Liver (tissue), 9 donors: ENCODE measurements around the gene OTOR. TPM values are rescaled to one million over a fixed set of nuclear protein-coding genes. Genes with fewer than 3 reads are reported as not detected.

Experiments
- DNase-seq: peaks from one replicate; pipeline ENCODE4 v3.0.0-alpha.2; 2017; ENCODE audit warnings: low spot score
- H3K27ac ChIP-seq, 2 donors: one replicate each; pipeline ENCODE4 v1.7.0; 2013; ENCODE audit warnings: inconsistent platforms in 2 of 2, low read length in 2 of 2, control low read depth in 1 of 2, low read depth in 1 of 2, mild to moderate bottlenecking in 1 of 2
- H3K27me3 ChIP-seq, 4 donors: one replicate each; pipeline versions ENCODE4 v1.6.1 to v1.7.0; 2013; ENCODE audit warnings: low read length in 3 of 4, inconsistent platforms in 1 of 4, mild to moderate bottlenecking in 1 of 4, moderate library complexity in 1 of 4; ENCODE audit not compliant: control insufficient read depth in 4 of 4, insufficient read depth in 4 of 4
- H3K36me3 ChIP-seq, 4 donors: one replicate each; pipeline versions ENCODE4 v1.6.1 to v1.7.0; 2013; ENCODE audit warnings: low read length in 3 of 4, mild to moderate bottlenecking in 3 of 4, low read depth in 1 of 4, moderate library complexity in 1 of 4; ENCODE audit not compliant: control insufficient read depth in 4 of 4, insufficient read depth in 3 of 4
- H3K4me1 ChIP-seq, 4 donors: one replicate each; pipeline versions ENCODE4 v1.6.1 to v1.7.0; 2013; ENCODE audit warnings: low read length in 3 of 4, mild to moderate bottlenecking in 3 of 4, moderate library complexity in 1 of 4; ENCODE audit not compliant: control insufficient read depth in 4 of 4, insufficient read depth in 4 of 4
- H3K4me3 ChIP-seq, 3 donors: one replicate each; pipeline versions ENCODE4 v1.6.1 to v1.7.0; 2013; ENCODE audit warnings: low read length in 3 of 3, control low read depth in 1 of 3, low read depth in 1 of 3, mild to moderate bottlenecking in 1 of 3
- H3K9ac ChIP-seq, 2 donors: one replicate each; pipeline ENCODE4 v1.7.0; 2013; ENCODE audit warnings: low read length in 2 of 2, mild to moderate bottlenecking in 2 of 2, moderate library complexity in 2 of 2, control low read depth in 1 of 2, low read depth in 1 of 2
- H3K9me3 ChIP-seq, 4 donors: one replicate each; pipeline versions ENCODE4 v1.6.1 to v1.7.0; 2013; ENCODE audit warnings: low read length in 3 of 4; ENCODE audit not compliant: control insufficient read depth in 4 of 4
- CTCF ChIP-seq: fragments of 150-350 bp; IDR thresholded peaks from 2 replicates; pipeline ENCODE4 v1.5.1; 2017; ENCODE audit warnings: improper control_type of control experiment, low read depth, low read length; ENCODE audit not compliant: missing input control
- EGR1 ChIP-seq, 2 donors: IDR thresholded peaks; 2 replicates each; pipeline ENCODE4 v1.6.1; 2016 to 2018; ENCODE audit warnings: antibody characterized with exemption in 2 of 2, low read depth in 2 of 2
- FOXA1 ChIP-seq: IDR thresholded peaks from 2 replicates; pipeline ENCODE4 v1.6.1; 2016; ENCODE audit warnings: antibody characterized with exemption
- FOXA2 ChIP-seq: IDR thresholded peaks from 2 replicates; pipeline ENCODE4 v1.6.1; 2016; ENCODE audit warnings: antibody characterized with exemption
- GABPA ChIP-seq, 2 donors: IDR thresholded peaks in 1 of 2; conservative IDR thresholded peaks in 1 of 2; 2 replicates each; pipeline ENCODE4 v1.6.1; 2016; ENCODE audit warnings: antibody characterized with exemption in 2 of 2, mild to moderate bottlenecking in 1 of 2, moderate library complexity in 1 of 2
- HNF4A ChIP-seq, 2 donors: conservative IDR thresholded peaks; 2 replicates each; pipeline ENCODE4 v1.6.1; 2016; ENCODE audit warnings: antibody characterized with exemption in 2 of 2, mild to moderate bottlenecking in 2 of 2
- HNF4G ChIP-seq: IDR thresholded peaks from 2 replicates; pipeline ENCODE4 v1.6.1; 2016; ENCODE audit warnings: antibody characterized with exemption
- JUND ChIP-seq, 2 donors: IDR thresholded peaks; 2 replicates each; pipeline ENCODE4 v1.6.1; 2016; ENCODE audit warnings: antibody characterized with exemption in 2 of 2
- NR2F2 ChIP-seq: IDR thresholded peaks from 2 replicates; pipeline ENCODE4 v1.6.1; 2016; ENCODE audit warnings: antibody characterized with exemption
- RAD21 ChIP-seq, 2 donors: IDR thresholded peaks; 2 replicates each; pipeline ENCODE4 v1.6.1; 2016; ENCODE audit warnings: antibody characterized with exemption in 2 of 2, mild to moderate bottlenecking in 2 of 2
- REST ChIP-seq: IDR thresholded peaks from 2 replicates; pipeline ENCODE4 v1.6.1; 2016; ENCODE audit warnings: antibody characterized with exemption, mild to moderate bottlenecking
- RXRA ChIP-seq, 2 donors: IDR thresholded peaks; 2 replicates each; pipeline ENCODE4 v1.6.1; 2017 to 2018; ENCODE audit warnings: antibody characterized with exemption in 2 of 2, mild to moderate bottlenecking in 1 of 2
- SP1 ChIP-seq: IDR thresholded peaks from 2 replicates; pipeline ENCODE4 v1.6.1; 2018; ENCODE audit warnings: antibody characterized with exemption, mild to moderate bottlenecking
- TAF1 ChIP-seq: conservative IDR thresholded peaks from 2 replicates; pipeline ENCODE4 v1.6.1; 2016; ENCODE audit warnings: antibody characterized with exemption, mild to moderate bottlenecking
- YY1 ChIP-seq: IDR thresholded peaks from 2 replicates; pipeline ENCODE4 v1.6.1; 2016; ENCODE audit warnings: antibody characterized with exemption, mild to moderate bottlenecking
- ZBTB33 ChIP-seq: IDR thresholded peaks from 2 replicates; pipeline ENCODE4 v1.6.1; 2016; ENCODE audit warnings: antibody characterized with exemption
- WGBS: extraction: QIAGEN DNeasy Blood & Tissue Kit; methylation state at CpG from one replicate; pipeline ENCODE4 v1.1.7; 2013; 5-methylcytosine and 5-hydroxymethylcytosine counted together
- polyA plus RNA-seq, 2 donors: library from polyadenylated mRNA; stranded (reverse) in 1 of 2; unstranded in 1 of 2; fragments of 200-250 nt in 1 of 2; fragments of >200 nt in 1 of 2; fragmentation: Nextera tagmentation in 1 of 2; extraction: Ambion mirVana in 1 of 2; gene quantifications; one replicate each; pipeline versions ENCODE4 v1.2.1 to v1.2.3, GENCODE V29; 2013 to 2015
- total RNA-seq, 2 donors: library from RNA; depleted of rRNA; stranded (reverse); fragments of >200 nt; gene quantifications; one replicate each; pipeline ENCODE4 v1.2.3, GENCODE V29; 2014
- TF ChIP-seq, protein P1 (sequence below): IDR thresholded peaks from 2 replicates; pipeline ENCODE4 v1.6.1; 2016; ENCODE audit warnings: antibody characterized with exemption
- TF ChIP-seq, protein P2 (sequence below): IDR thresholded peaks from 2 replicates; pipeline ENCODE4 v1.6.1; 2016; ENCODE audit warnings: antibody characterized with exemption
- donor health status: healthy.
- donor health status: healthy.
- donor health status: healthy.
- donor health status: healthy.
- donor health status: healthy.

The OTOR gene
- total and polyA plus RNA-seq, 4 donors: not detected

DNA sequence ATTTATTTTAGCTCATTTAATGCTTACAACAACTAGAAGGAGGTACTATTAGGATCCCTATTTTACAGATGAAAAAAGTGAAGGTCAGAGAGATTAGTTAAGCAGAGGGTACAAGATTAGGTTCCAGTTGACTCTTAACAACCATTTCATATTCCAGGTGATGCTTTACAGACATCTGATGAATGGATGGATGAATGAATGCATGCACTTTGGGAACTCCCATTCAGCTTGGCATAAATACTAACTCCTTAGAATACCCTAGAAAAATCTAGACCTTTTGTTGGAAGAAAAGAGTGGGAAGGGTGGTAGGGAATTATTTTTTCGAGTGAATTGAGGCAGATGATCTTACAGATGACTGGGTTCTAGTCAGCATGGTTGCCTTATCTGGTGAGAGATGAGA lies 19.1 kb upstream of the OTOR start:
- no peak overlapping the region for H3K27ac ChIP-seq
- peaks cover 0 to 9% (median under 1%) of the 10 kb centered on the region in 4 donors for H3K9me3 ChIP-seq
- DNase-seq: no peak
- no peak overlapping the region for H3K9ac ChIP-seq
- TF ChIP-seq RXRA (IDR thresholded peaks at IDR 0.05) (no peak), HNF4G (no peak), ZBTB33 (no peak), HNF4A (conservative IDR thresholded peaks at IDR 0.05) (no peak), TAF1 (no peak), FOXA2 (no peak), RAD21 (IDR thresholded peaks at IDR 0.05) (no peak), FOXA1 (no peak), REST (no peak), EGR1 (IDR thresholded peaks at IDR 0.05; ENCODE audit: low read depth in 2 of 2) (no peak), JUND (IDR thresholded peaks at IDR 0.05) (no peak), YY1 (no peak), SP1 (no peak), NR2F2 (no peak)
- TF ChIP-seq, protein P1, sequence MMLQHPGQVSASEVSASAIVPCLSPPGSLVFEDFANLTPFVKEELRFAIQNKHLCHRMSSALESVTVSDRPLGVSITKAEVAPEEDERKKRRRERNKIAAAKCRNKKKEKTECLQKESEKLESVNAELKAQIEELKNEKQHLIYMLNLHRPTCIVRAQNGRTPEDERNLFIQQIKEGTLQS: no peak
- TF ChIP-seq, protein P2, sequence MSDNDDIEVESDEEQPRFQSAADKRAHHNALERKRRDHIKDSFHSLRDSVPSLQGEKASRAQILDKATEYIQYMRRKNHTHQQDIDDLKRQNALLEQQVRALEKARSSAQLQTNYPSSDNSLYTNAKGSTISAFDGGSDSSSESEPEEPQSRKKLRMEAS: no peak
- 94% methylated on average over 1 of the region's 1 CpG for WGBS
- H3K27me3 ChIP-seq: peaks cover 0 to 10% (median 3%) of the 10 kb centered on the region in 4 donors
- H3K36me3 ChIP-seq: peaks cover 1 to 11% (median 9%) of the 10 kb centered on the region in 4 donors
- peaks cover 5 to 10% (median 9%) of the 10 kb centered on the region in 4 donors for H3K4me1 ChIP-seq
- peak overlapping the region in 2 of 3 donors; percentile 82 to 93 for H3K4me3 ChIP-seq

- peaks cover 1 to 17% (median 11%) of the 10 kb centered on the region in 4 donors for H3K36me3 ChIP-seq
- H3K27ac ChIP-seq: peak within 1 kb of the TSS; percentile 71 to 76
- H3K4me3 ChIP-seq: peak within 1 kb of the TSS; percentile 82 to 100 (median 93)
- peak; percentile 86 for DNase-seq
- peak within 1 kb of the TSS; percentile 78 to 81 for H3K9ac ChIP-seq
- H3K4me1 ChIP-seq: peaks cover 5 to 10% (median 9%) of the 10 kb centered on the region in 4 donors
- 4% methylated on average over 57 of the region's 57 CpGs for WGBS
- peaks cover 0 to 8% (median under 1%) of the 10 kb centered on the region in 4 donors for H3K9me3 ChIP-seq
- H3K27me3 ChIP-seq: peaks cover 0 to 10% (median 3%) of the 10 kb centered on the region in 4 donors
- TF ChIP-seq, protein P2: peak; percentile 76
- TF ChIP-seq FOXA2 (no peak), NR2F2 (no peak), CTCF (no peak), HNF4A (conservative IDR thresholded peaks at IDR 0.05) (no peak), ZBTB33 (no peak), TAF1 (peak; percentile 56), GABPA (IDR thresholded peaks at IDR 0.05 in 1 of 2, conservative IDR thresholded peaks at IDR 0.05 in 1 of 2) (peak; percentile 93 to 98), EGR1 (IDR thresholded peaks at IDR 0.05; ENCODE audit: low read depth in 2 of 2) (peak; percentile 62 to 66), FOXA1 (no peak), JUND (IDR thresholded peaks at IDR 0.05) (no peak), RXRA (IDR thresholded peaks at IDR 0.05) (peak in 1 of 2 donors; percentile 39)
- TF ChIP-seq, protein P1: no peak
Measured at GRCh38 chr20:16729565-16730460, 18.3 kb upstream of the OTOR start, which contains the start of gene SNRPB2. Gene SNRPB2, plus strand, starts transcription at chr20:16730026. Its CDS starts 1,677 bp downstream, at chr20:16731703.
